Progenitor cell of endocrine pancreas (in vitro differentiated cells): ENCODE results near the gene NOC2L. TPM values are rescaled to one million over a fixed set of nuclear protein-coding genes. Genes with fewer than 3 reads are reported as not detected.
"Not testable (repeated sequence)": the region's sequence is repeated elsewhere in the genome, so short reads cannot be mapped to it uniquely, and the experiment has no call there.

Experiments
- DNase-seq: peaks from one replicate; pipeline ENCODE4 v3.0.0; 2021; ENCODE audit warnings: low spot score; ENCODE audit not compliant: unreplicated experiment
- H3K27ac Mint-ChIP-seq: 2 replicates; pipeline ENCODE4 v1.8.0; 2021; ENCODE audit warnings: mild to moderate bottlenecking, moderate library complexity, mixed read lengths
- H3K27me3 Mint-ChIP-seq: 2 replicates; pipeline ENCODE4 v1.8.0; 2021; ENCODE audit warnings: mixed read lengths
- H3K36me3 Mint-ChIP-seq: 2 replicates; pipeline ENCODE4 v1.8.0; 2022; ENCODE audit warnings: mixed read lengths; ENCODE audit not compliant: insufficient read depth
- H3K4me1 Mint-ChIP-seq: 2 replicates; pipeline ENCODE4 v1.8.0; 2021; ENCODE audit warnings: low read depth, mixed read lengths
- H3K4me3 Mint-ChIP-seq: 2 replicates; pipeline ENCODE4 v1.8.0; 2021; ENCODE audit warnings: low read depth, mild to moderate bottlenecking, moderate library complexity, mixed read lengths
- H3K9me3 Mint-ChIP-seq: 2 replicates; pipeline ENCODE4 v1.8.0; 2021; ENCODE audit warnings: low read depth, mixed read lengths
- total RNA-seq: library from RNA; stranded (reverse); gene quantifications from 2 replicates; pipeline ENCODE4 v1.2.1, GENCODE V29; 2021
- TF ChIP-seq, protein P1 (sequence below): fragments of 200-600 bp; sonication (generic); IDR thresholded peaks from one replicate; pipeline ENCODE4 v1.5.0; 2021; ENCODE audit warnings: antibody characterized with exemption, mild to moderate bottlenecking; ENCODE audit not compliant: unreplicated experiment

Gene NOC2L
- total RNA-seq, 1 donor from 2014 or later = 78.2 TPM

DNA sequence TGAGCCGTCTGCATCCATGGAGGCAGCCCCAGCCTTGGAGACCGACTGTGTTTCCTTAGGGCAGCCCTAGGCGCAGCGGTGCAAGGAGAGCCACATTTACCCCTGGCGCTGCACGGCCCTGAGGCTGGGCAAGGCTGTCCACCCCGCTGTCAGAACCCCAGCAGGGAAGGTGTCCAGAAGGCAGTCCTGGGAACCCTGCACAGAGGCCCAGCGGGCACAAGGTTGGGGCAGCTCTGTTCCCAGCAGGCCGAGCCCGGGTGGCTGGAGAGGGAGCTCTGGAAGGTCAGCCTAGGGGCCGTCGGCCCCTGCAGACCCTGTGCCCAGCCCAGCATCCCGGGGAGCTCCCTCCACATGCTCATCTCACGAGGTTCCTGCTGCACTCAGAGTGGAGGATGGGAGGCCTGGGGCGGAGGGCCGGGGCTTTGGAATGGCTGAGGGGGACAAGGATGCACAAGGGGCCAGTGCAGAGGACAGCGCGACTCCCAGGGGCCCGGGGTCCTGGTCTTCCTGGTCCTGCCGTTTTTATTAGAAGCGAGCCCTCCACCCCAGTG is 55.3 kb downstream of the NOC2L start:
- Mint-ChIP-seq H3K4me3 (peak overlapping the region; percentile 50), H3K36me3 (no peaks in the 10 kb centered on the region), H3K27ac (no peak overlapping the region), H3K27me3 (peaks cover 41% of the 10 kb centered on the region), H3K9me3 (no peaks in the 10 kb centered on the region), H3K4me1 (peaks cover 5% of the 10 kb centered on the region)
- DNase-seq = peak; percentile 8
- TF ChIP-seq, protein P1, sequence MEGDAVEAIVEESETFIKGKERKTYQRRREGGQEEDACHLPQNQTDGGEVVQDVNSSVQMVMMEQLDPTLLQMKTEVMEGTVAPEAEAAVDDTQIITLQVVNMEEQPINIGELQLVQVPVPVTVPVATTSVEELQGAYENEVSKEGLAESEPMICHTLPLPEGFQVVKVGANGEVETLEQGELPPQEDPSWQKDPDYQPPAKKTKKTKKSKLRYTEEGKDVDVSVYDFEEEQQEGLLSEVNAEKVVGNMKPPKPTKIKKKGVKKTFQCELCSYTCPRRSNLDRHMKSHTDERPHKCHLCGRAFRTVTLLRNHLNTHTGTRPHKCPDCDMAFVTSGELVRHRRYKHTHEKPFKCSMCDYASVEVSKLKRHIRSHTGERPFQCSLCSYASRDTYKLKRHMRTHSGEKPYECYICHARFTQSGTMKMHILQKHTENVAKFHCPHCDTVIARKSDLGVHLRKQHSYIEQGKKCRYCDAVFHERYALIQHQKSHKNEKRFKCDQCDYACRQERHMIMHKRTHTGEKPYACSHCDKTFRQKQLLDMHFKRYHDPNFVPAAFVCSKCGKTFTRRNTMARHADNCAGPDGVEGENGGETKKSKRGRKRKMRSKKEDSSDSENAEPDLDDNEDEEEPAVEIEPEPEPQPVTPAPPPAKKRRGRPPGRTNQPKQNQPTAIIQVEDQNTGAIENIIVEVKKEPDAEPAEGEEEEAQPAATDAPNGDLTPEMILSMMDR = no peak

DNA sequence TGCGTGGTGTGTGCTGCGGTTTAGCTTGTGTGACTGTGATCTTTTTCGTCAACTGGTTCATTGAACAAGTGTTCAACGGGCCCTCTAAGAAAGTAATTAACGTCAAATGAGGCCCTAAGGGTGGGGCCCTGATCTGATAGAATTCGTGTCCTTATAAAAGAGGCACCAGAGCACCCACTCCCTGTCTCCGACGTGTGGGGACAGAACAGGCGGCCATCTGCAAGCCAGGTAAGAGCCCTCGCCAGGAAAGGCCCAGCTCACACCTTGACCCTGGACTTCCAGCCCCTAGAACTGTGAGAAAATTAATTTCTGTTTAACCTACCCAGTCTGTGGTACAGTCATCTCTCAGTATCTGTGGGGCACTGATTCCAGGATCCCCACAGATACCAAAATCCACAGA is 55.8 kb downstream of the NOC2L start:
- H3K36me3 Mint-ChIP-seq = no peaks in the 10 kb centered on the region
- TF ChIP-seq, protein P1 = no peak
- DNase-seq = no peak
- H3K27me3 Mint-ChIP-seq = peaks cover 45% of the 10 kb centered on the region
- H3K4me1 Mint-ChIP-seq = peaks cover 5% of the 10 kb centered on the region
- peak overlapping the region; percentile 16 for H3K27ac Mint-ChIP-seq
- H3K4me3 Mint-ChIP-seq = peak overlapping the region; percentile 50
- H3K9me3 Mint-ChIP-seq = no peaks in the 10 kb centered on the region

DNA sequence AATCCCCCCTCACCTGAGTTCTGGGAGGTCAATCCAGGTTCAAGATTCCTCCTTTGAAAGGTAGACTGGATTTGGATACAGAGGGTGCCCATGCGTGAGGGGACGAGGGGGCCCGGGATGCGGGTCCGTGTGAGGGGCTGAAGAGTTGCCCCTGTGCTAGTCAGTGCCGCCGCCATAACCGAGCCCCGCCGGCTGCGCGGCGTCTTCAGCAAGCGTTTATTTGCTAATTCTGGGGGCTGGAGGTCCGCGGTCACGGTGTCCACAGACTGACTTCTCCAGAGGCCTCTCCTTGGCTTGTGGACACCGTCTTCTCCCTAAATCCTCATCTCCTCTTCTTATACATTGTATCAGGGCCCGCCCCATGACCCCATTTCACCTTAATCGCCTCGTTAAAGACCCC is 56.3 kb downstream of the NOC2L start:
- peaks cover 5% of the 10 kb centered on the region for H3K4me1 Mint-ChIP-seq
- H3K4me3 Mint-ChIP-seq = no peak overlapping the region
- H3K9me3 Mint-ChIP-seq = no peaks in the 10 kb centered on the region
- DNase-seq = no peak
- no peak overlapping the region for H3K27ac Mint-ChIP-seq
- H3K27me3 Mint-ChIP-seq = peaks cover 50% of the 10 kb centered on the region
- no peaks in the 10 kb centered on the region for H3K36me3 Mint-ChIP-seq
- TF ChIP-seq, protein P1 = no peak

DNA sequence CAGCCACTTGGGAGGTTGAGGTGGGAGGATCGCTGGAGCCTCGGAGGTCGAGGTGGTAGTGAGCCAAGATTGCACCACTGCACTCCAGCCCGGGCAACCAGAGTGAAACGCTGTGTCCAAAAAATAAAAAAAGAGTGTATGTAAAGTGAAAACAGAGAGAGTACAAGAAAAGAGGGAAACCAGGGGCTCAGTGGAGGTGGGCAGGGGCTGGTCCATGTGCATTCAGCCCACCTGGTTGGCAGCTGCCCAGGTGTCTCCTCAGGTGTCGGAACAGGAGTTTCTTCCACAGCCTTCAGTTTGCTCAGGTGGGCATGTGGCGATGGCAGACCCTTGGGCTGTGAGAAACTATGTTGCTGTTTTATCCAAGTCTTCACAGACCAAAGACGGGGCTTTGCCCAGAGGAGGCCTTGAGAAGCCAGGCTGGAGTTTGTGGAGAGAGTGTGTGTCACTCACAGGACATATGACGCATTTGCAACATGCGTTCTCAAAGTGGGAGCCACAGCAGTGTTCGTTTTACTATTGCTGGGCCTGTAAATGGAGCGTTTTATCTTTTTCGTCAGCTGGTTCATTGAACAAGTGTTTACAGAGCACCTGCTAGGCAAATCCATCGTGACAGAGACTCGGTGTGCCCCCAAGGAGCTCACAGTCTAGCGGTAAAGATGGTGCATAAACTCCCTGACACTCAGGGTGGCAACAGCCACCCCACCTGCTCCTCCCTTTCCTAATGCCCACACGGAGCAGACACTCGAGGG is 57.8 kb downstream of the NOC2L start:
- H3K27ac Mint-ChIP-seq = no peak overlapping the region
- no peak for DNase-seq
- peaks cover 61% of the 10 kb centered on the region for H3K27me3 Mint-ChIP-seq
- H3K9me3 Mint-ChIP-seq = no peaks in the 10 kb centered on the region
- TF ChIP-seq, protein P1 = no peak
- no peak overlapping the region for H3K4me3 Mint-ChIP-seq
- peaks cover 7% of the 10 kb centered on the region for H3K4me1 Mint-ChIP-seq
- no peaks in the 10 kb centered on the region for H3K36me3 Mint-ChIP-seq

DNA sequence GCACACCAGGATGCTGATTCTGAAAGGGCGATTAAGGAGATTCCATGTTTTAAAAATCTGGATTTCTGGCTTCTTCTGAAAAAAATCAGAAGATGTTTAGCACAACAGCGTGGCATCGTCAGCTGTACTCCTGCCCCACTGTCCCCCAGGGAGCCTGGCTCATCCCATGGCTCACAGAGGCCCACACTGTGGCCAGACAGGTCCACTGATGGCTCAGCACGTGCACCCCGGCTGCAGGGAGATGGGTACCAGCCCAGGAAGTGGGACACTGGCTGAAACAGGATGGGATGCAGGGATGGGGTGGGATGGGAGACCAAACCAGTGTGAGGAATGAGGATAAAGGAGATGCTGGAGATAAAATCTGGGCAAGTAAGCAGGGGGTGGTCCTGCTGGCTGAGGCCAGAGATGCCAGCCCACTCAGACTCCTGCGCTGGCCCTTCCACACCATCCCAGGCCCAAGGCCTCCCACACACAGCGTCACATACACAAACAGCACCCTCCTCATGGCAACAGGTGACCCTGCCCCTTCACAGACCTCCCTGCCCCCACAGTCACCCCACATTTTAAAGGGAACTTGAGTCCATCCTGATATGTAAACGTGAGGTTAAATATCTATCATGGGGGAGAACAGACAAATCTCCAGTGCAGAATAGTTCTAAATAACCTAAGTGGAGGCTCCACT is 59.3 kb downstream of the NOC2L start:
- TF ChIP-seq, protein P1 = no peak
- Mint-ChIP-seq H3K27me3 (peaks cover 63% of the 10 kb centered on the region), H3K9me3 (no peaks in the 10 kb centered on the region), H3K36me3 (no peaks in the 10 kb centered on the region), H3K27ac (no peak overlapping the region), H3K4me1 (peaks cover 4% of the 10 kb centered on the region), H3K4me3 (no peak overlapping the region)
- no peak for DNase-seq

DNA sequence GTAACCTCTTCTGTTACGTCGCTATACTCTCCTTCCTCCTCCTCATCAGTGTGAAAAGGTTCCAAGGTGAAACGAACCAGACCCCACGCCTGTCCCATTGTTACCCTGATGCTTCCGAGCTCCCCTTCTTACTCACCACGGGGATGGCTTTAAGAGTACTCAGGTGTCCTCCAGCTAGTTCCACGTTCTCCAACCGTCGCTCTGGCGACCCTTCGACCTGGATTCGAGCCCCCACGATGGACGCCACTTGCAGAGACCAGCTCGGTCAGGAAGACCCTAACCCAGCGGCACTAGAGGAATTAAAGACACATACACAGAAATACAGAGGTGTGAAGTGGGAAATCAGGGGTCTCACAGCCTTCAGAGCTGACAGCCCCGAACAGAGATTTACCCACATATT is 61.1 kb downstream of the NOC2L start:
- H3K9me3 Mint-ChIP-seq, H3K27ac Mint-ChIP-seq, H3K4me3 Mint-ChIP-seq, H3K4me1 Mint-ChIP-seq, DNase-seq, H3K36me3 Mint-ChIP-seq: not testable (repeated sequence)
- peaks cover 66% of the 10 kb centered on the region for H3K27me3 Mint-ChIP-seq
